ENCODE measurements around the gene COPZ2.
"Not testable (repeated sequence)": the region's sequence is repeated elsewhere in the genome, so short reads cannot be mapped to it uniquely, and the experiment has no call there.

COPZ2 gene

GRCh38 chr17:48012654-48013053, 24.9 kb downstream of the COPZ2 start:
- no peaks in the 10 kb centered on the region for H3K36me3 Mint-ChIP-seq (ENCODE audit: low read depth)
- H3K27ac Mint-ChIP-seq = no peak overlapping the region
- H3K4me1 Mint-ChIP-seq (ENCODE audit: low read depth) = peaks cover 20% of the 10 kb centered on the region
- H3K9me3 Mint-ChIP-seq = no peaks in the 10 kb centered on the region
- peak overlapping the region; percentile 59 for H3K4me3 Mint-ChIP-seq
- peaks cover 61% of the 10 kb centered on the region for H3K27me3 Mint-ChIP-seq
- DNase-seq = no peak

GRCh38 chr17:48012151-48012520, 25.5 kb downstream of the COPZ2 start:
- peaks cover 16% of the 10 kb centered on the region for H3K4me1 Mint-ChIP-seq (ENCODE audit: low read depth)
- no peaks in the 10 kb centered on the region for H3K9me3 Mint-ChIP-seq
- peaks cover 65% of the 10 kb centered on the region for H3K27me3 Mint-ChIP-seq
- H3K36me3 Mint-ChIP-seq (ENCODE audit: low read depth) = no peaks in the 10 kb centered on the region
- H3K27ac Mint-ChIP-seq = no peak overlapping the region
- H3K4me3 Mint-ChIP-seq = peak overlapping the region; percentile 59
- peak; percentile 77 for DNase-seq

- peak; percentile 44 for DNase-seq
- peaks cover 68% of the 10 kb centered on the region for H3K27me3 Mint-ChIP-seq
- H3K4me1 Mint-ChIP-seq (ENCODE audit: low read depth) = peaks cover 16% of the 10 kb centered on the region
- H3K36me3 Mint-ChIP-seq (ENCODE audit: low read depth) = no peaks in the 10 kb centered on the region
- no peaks in the 10 kb centered on the region for H3K9me3 Mint-ChIP-seq
- peak overlapping the region; percentile 59 for H3K4me3 Mint-ChIP-seq
- no peak overlapping the region for H3K27ac Mint-ChIP-seq
Observed at GRCh38 chr17:48011405-48012150, 26.0 kb downstream of the COPZ2 start.

DNA sequence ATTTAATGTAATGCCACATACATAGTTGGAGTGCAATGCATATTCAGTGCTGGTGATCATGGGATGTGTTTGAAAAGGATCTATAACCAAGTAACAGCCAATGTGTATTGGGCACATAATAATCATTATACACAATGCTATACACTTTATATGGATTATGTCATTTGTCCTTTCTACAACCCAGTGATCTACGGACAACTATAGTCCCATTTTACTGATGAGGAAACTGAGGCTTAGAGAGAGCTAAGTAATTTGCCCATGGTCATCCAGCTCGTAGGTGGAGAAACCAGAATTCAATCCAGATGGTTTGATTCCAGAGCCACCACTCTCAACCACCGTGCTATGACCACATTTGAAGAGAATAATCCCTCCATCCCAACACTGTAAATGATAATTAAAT, 27.4 kb downstream of the COPZ2 start:
- no peaks in the 10 kb centered on the region for H3K9me3 Mint-ChIP-seq
- no peak overlapping the region for H3K27ac Mint-ChIP-seq
- no peak overlapping the region for H3K4me3 Mint-ChIP-seq
- H3K4me1 Mint-ChIP-seq (ENCODE audit: low read depth) = peaks cover 17% of the 10 kb centered on the region
- H3K36me3 Mint-ChIP-seq (ENCODE audit: low read depth) = no peaks in the 10 kb centered on the region
- no peak for DNase-seq
- H3K27me3 Mint-ChIP-seq = peaks cover 73% of the 10 kb centered on the region

DNA sequence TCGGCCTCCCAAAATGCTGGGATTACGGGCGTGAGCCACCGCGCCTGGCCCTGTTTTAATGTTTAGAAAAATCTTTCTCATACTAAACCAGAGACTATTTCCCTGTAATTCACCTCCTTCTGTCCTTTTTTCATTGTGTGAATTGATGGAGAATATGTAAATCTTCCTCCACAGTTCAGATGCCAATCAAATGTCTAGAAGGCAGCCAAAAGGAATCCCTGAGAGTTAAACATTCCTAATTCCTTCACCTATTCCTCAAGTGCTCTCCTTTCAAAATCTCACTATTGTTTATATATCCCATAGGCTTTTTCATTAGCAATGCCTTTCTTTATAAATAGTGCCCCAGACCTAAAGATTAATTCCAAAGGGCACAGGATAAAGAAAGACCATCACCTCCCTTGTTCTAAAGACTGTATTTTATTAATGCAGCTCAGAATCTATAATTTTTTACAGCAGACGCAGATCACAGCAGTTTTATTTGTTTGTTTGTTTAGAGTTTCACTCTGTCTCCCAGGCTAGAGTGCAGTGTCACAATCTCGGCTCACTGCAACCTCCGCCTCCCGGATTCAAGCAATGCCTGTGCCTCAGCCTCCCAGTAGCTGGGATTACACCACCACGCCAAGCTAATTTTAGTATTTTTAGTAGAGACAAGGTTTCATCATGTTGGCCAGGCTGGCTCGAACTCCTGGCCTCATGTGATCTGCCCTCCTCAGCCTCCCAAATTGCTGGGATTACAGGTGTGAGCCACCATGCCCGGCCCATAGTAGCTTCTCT, 30.5 kb downstream of the COPZ2 start:
- Mint-ChIP-seq H3K27ac (no peak overlapping the region), H3K27me3 (peaks cover 47% of the 10 kb centered on the region), H3K9me3 (no peaks in the 10 kb centered on the region), H3K36me3 (ENCODE audit: low read depth) (no peaks in the 10 kb centered on the region), H3K4me3 (no peak overlapping the region), H3K4me1 (ENCODE audit: low read depth) (peaks cover 13% of the 10 kb centered on the region)
- no peak for DNase-seq

DNA sequence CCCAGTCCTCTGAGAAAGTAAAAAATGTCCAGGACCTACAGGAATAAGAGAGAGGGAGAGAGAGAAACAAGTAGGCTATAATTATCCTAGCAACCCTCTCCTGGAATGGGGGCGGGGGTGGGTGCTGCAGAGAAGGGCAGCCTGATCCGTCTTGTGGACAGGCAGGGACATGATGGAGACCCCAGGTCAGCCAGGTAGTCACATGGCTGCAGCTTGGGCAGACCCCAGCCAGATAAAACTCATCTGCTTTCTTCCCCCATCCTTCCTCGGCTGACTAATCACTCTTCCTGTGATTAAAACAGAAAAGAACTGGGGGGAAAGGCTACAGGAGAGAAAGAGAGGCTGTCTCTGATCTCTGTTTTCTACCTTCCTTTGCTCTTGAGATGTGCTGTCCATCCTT, 32.6 kb downstream of the COPZ2 start:
- H3K9me3 Mint-ChIP-seq = no peaks in the 10 kb centered on the region
- peaks cover 28% of the 10 kb centered on the region for H3K27me3 Mint-ChIP-seq
- H3K27ac Mint-ChIP-seq = no peak overlapping the region

GRCh38 chr17:48003417-48004151, 34.0 kb downstream of the COPZ2 start:
- Mint-ChIP-seq H3K27me3 (peaks cover 19% of the 10 kb centered on the region), H3K36me3 (ENCODE audit: low read depth) (no peaks in the 10 kb centered on the region), H3K27ac (no peak overlapping the region), H3K4me3 (no peak overlapping the region), H3K4me1 (ENCODE audit: low read depth) (peaks cover 8% of the 10 kb centered on the region), H3K9me3 (no peaks in the 10 kb centered on the region)
- no peak for DNase-seq

More for the DNA sequence above, 32.6 kb downstream of the COPZ2 start:
- Mint-ChIP-seq H3K36me3 (ENCODE audit: low read depth) (no peaks in the 10 kb centered on the region), H3K4me3 (no peak overlapping the region), H3K4me1 (ENCODE audit: low read depth) (peaks cover 3% of the 10 kb centered on the region)
- DNase-seq = no peak

- H3K27me3 Mint-ChIP-seq = peaks cover 17% of the 10 kb centered on the region
- peak overlapping the region; percentile 7 for H3K27ac Mint-ChIP-seq
- DNase-seq = no peak
Observed at GRCh38 chr17:48002916-48003416, 34.6 kb downstream of the COPZ2 start.

GRCh38 chr17:48002266-48002915, 35.2 kb downstream of the COPZ2 start:
- no peak overlapping the region for H3K4me3 Mint-ChIP-seq
- H3K4me1 Mint-ChIP-seq (ENCODE audit: low read depth) = peaks cover 8% of the 10 kb centered on the region
- no peak for DNase-seq
- peak overlapping the region; percentile 7 for H3K27ac Mint-ChIP-seq
- H3K36me3 Mint-ChIP-seq (ENCODE audit: low read depth) = no peaks in the 10 kb centered on the region
- no peaks in the 10 kb centered on the region for H3K9me3 Mint-ChIP-seq
- H3K27me3 Mint-ChIP-seq = peaks cover 19% of the 10 kb centered on the region

More at GRCh38 chr17:48002916-48003416, 34.6 kb downstream of the COPZ2 start:
- H3K36me3 Mint-ChIP-seq (ENCODE audit: low read depth) = no peaks in the 10 kb centered on the region
- H3K4me1 Mint-ChIP-seq (ENCODE audit: low read depth) = peaks cover 8% of the 10 kb centered on the region
- H3K4me3 Mint-ChIP-seq = no peak overlapping the region
- H3K9me3 Mint-ChIP-seq = no peaks in the 10 kb centered on the region

- H3K4me3 Mint-ChIP-seq; H3K36me3 Mint-ChIP-seq (ENCODE audit: low read depth); H3K27ac Mint-ChIP-seq; H3K9me3 Mint-ChIP-seq; DNase-seq; H3K4me1 Mint-ChIP-seq (ENCODE audit: low read depth): not testable (repeated sequence)
- H3K27me3 Mint-ChIP-seq = peaks cover 13% of the 10 kb centered on the region
Observed at GRCh38 chr17:48001657-48002056, 35.9 kb downstream of the COPZ2 start.

GRCh38 chr17:48001197-48001596, 36.4 kb downstream of the COPZ2 start:
- no peaks in the 10 kb centered on the region for H3K36me3 Mint-ChIP-seq (ENCODE audit: low read depth)
- no peaks in the 10 kb centered on the region for H3K9me3 Mint-ChIP-seq
- H3K27ac Mint-ChIP-seq = no peak overlapping the region
- peaks cover 8% of the 10 kb centered on the region for H3K4me1 Mint-ChIP-seq (ENCODE audit: low read depth)
- peaks cover 11% of the 10 kb centered on the region for H3K27me3 Mint-ChIP-seq
- DNase-seq = no peak
- no peak overlapping the region for H3K4me3 Mint-ChIP-seq

- H3K4me1 Mint-ChIP-seq (ENCODE audit: low read depth) = peaks cover 7% of the 10 kb centered on the region
- peaks cover 7% of the 10 kb centered on the region for H3K27me3 Mint-ChIP-seq
- no peaks in the 10 kb centered on the region for H3K9me3 Mint-ChIP-seq
- no peak for DNase-seq
- H3K27ac Mint-ChIP-seq = no peak overlapping the region
- no peaks in the 10 kb centered on the region for H3K36me3 Mint-ChIP-seq (ENCODE audit: low read depth)
- H3K4me3 Mint-ChIP-seq = no peak overlapping the region
Observed at GRCh38 chr17:47999582-47999981, 38.0 kb downstream of the COPZ2 start.

DNA sequence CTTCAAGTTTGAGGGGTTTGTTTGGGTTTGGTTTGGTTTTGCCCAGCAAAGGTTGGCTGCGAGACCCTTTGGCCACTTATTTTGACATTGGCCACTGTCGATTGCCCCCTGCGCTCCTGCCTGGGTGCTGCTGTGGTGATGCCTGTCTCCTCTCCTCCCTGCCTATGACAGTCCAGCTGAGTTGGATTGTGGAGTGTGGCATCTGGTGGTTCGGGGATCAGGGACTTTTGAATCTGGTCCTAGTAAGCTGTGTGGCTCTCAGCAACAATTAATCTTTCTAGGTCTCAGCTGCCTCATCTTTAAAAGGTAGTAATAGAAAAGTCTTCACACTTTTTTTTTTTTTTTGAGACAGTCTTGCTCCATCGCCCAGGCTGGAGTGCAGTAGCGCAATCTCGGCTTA, 39.6 kb downstream of the COPZ2 start:
- no peak overlapping the region for H3K4me3 Mint-ChIP-seq
- peaks cover 7% of the 10 kb centered on the region for H3K4me1 Mint-ChIP-seq (ENCODE audit: low read depth)
- H3K36me3 Mint-ChIP-seq (ENCODE audit: low read depth) = no peaks in the 10 kb centered on the region
- peaks cover 7% of the 10 kb centered on the region for H3K27me3 Mint-ChIP-seq
- no peak for DNase-seq
- no peaks in the 10 kb centered on the region for H3K9me3 Mint-ChIP-seq
- H3K27ac Mint-ChIP-seq = no peak overlapping the region

- Mint-ChIP-seq H3K27ac (no peak overlapping the region), H3K36me3 (ENCODE audit: low read depth) (no peaks in the 10 kb centered on the region), H3K27me3 (peaks cover 3% of the 10 kb centered on the region), H3K9me3 (no peaks in the 10 kb centered on the region), H3K4me3 (no peak overlapping the region), H3K4me1 (ENCODE audit: low read depth) (peaks cover 5% of the 10 kb centered on the region)
- DNase-seq = no peak
Observed at GRCh38 chr17:47997586-47997985, 40.0 kb downstream of the COPZ2 start.
